HG02885 (cell line): ENCODE results near the gene ADRA2C.

Experiments used
- ATAC-seq: cut with Tn5 transposase; IDR thresholded peaks from one replicate; pipeline ENCODE4 v1.9.1; 2021; ENCODE audit warnings: mild to moderate bottlenecking; ENCODE audit not compliant: unreplicated experiment, poor library complexity

The ADRA2C gene

DNA sequence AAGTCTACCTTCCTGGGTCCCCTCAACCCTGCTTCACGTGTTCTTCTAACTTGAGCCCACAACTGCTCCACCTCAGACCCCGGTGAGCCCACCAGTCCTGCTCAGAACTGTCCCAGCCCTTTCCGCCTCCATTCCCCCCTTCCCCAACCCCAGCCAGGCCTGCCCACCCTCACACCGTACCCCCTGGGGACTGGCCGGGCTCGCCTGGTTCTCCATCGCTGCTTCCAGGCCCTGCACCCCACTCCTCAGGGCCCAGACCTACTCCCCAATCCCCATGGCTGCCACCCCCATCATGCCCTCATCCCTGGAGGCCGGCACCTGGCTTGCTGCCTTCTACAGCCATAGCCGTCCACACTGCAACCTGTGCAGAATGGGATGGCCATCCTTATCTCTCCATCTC is 23.4 kb downstream of the ADRA2C start:
- no peak for ATAC-seq

- ATAC-seq = no peak
These were observed 23.9 kb downstream of the ADRA2C start for GRCh38 chr4:3790006-3790561.

GRCh38 chr4:3791256-3791655 is 25.1 kb downstream of the ADRA2C start:
- no peak for ATAC-seq

GRCh38 chr4:3791910-3792542 is 25.8 kb downstream of the ADRA2C start:
- ATAC-seq = no peak

DNA sequence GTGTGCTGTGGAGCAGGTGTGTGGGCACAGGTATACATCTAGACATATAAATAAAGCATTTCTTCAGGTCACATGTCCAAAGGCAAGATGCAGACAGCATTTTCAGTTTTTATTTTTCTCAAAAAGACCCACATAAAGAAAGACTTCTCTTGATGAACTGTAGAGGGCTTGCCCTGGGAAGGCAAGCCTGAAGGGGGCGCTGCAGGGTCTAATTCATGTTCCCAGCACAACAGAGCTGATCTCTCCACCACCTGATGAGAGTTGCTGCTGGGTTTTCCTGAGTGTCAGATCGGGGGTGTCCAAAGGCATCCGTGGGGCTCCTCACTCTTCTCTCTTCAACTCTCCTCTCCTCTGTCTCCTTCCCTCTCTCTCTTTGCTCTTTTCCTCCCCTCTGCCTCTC is 26.6 kb downstream of the ADRA2C start:
- no peak for ATAC-seq

GRCh38 chr4:3793545-3793944 is 27.4 kb downstream of the ADRA2C start:
- no peak for ATAC-seq

- ATAC-seq = no peak
These were observed 30.8 kb downstream of the ADRA2C start for GRCh38 chr4:3796960-3797359.

DNA sequence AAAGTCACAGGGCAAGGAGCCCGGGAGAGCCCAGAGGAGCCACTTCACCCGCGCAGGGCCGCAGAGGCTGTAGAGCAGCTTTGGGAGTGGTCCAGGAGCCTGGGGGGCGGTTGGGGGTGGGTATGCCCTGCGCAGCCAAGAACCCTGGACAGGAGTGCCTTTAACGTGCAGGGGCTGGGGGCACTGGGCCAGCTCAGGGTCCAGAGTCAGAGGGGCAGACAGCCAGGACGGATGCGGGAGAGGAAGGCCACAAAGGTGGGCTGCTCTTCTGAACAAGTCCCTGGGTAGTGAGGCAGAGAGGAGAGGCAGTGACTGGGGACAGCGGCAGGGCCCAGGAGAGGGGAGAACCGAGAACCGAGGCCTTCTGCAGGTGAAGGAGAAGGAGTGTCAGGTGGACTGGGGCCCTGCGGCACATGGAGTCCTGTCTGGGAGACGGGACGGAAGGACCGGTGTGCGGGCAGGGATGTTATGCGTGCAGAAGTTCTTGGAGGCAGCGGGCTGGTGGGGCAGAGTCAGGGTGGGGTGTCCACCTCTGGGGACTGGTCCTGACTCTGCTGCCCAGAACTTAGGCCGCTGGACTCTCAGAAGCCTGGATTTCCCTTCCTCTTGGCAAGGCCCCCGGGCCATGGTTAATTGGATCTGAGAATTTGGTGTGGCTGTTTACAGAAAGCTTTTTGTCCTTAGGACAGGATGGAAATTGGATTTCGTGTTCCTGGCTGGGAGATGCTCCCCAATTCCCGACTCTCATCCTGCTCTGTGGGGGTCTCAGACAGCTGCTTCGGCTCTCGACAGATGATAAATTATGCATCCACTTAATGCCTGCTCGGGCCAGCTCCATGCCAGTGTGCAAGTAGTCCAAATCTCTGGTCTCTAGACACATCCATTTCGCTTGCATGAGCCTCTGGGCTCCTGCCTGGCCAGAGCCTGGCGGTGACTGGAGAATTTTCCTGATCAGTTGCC is 31.9 kb downstream of the ADRA2C start:
- ATAC-seq = no peak

- no peak for ATAC-seq
These were observed 33.3 kb downstream of the ADRA2C start for GRCh38 chr4:3799496-3799895.

DNA sequence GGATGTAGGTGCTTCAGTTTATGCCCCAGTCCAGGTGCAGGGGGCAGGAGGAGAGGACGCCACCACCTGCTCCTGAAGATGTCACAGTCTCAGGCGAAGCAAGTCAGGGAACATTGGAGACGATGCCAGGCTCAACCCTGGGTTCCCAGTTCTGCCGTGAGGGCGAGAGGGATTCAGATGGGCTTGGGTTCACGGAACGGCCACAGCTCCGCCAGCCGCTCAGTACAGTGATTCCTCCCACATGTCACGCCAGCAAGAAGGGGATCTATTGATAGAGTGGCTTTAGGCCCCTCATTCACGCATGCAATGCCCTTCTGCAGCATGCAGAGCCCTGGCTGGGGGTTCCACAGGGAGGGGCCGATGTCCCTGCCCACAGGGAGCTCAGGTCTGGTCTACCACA is 34.2 kb downstream of the ADRA2C start:
- no peak for ATAC-seq

- no peak for ATAC-seq
These were observed 35.3 kb downstream of the ADRA2C start for GRCh38 chr4:3801521-3801920.

- ATAC-seq = no peak
These were observed 35.9 kb downstream of the ADRA2C start for GRCh38 chr4:3801931-3802550.

- ATAC-seq = no peak
These were observed 36.6 kb downstream of the ADRA2C start for GRCh38 chr4:3802571-3803474.

GRCh38 chr4:3803475-3803847 is 37.3 kb downstream of the ADRA2C start:
- no peak for ATAC-seq

DNA sequence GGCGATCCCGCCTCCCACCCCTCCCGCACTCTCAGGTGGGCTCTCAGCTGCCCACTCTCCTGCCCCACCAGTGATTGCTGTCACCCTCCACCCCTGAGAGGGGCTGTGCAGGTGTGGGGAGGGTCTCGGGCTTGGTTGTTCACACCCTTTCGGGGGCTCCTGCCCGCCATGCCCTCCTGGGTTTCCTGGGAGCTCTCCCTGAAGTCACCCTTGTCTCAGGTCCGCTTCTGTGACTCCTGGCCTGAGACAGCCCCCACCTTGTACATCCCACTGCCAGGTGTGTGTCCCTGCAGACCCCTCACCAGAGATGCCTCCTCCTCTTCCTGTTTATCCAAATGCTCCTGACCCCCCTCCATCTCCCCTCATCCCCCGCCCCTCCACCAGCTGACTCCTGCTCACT is 37.8 kb downstream of the ADRA2C start:
- no peak for ATAC-seq

DNA sequence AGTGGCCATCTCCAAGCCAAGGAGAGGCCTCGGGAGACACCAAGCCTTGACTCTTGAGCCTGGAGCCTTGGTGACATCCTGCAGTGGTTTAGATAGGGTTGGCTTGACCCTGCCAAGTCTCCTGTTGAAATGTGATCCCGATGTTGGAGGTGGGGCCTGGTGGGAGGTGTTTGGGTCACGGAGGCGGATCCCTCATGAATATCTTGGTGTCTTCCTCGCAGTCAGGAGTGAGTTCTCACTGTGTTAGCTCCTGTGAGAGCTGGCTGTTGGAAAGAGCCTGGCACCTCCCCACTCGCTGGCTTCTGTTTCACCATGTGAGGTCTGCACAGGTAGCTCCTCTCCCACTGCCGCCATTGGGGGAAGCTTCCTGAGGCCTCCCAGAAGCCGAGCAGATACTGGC is 38.8 kb downstream of the ADRA2C start:
- ATAC-seq = no peak

DNA sequence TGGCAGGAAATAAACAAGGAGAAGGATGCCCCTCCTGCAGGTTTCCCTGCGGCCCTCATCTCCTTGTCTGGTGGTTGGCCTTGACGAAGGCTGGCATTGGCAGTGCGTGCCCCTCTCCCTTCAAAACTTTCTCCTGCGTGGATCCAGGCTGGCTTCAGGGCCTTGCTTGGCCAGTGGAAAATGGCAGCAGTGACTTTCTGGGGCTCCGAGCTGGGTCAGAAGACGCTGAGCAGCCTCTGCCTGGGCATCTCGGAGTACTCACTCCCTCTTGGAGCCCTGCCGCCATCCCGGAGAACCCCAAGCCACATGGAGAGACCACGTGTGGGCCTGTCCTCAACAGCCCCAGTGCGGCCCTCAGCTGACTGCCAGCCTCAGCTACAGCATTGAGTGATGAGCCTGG is 39.5 kb downstream of the ADRA2C start:
- no peak for ATAC-seq

GRCh38 chr4:3807311-3807710 is 41.1 kb downstream of the ADRA2C start:
- ATAC-seq = no peak

DNA sequence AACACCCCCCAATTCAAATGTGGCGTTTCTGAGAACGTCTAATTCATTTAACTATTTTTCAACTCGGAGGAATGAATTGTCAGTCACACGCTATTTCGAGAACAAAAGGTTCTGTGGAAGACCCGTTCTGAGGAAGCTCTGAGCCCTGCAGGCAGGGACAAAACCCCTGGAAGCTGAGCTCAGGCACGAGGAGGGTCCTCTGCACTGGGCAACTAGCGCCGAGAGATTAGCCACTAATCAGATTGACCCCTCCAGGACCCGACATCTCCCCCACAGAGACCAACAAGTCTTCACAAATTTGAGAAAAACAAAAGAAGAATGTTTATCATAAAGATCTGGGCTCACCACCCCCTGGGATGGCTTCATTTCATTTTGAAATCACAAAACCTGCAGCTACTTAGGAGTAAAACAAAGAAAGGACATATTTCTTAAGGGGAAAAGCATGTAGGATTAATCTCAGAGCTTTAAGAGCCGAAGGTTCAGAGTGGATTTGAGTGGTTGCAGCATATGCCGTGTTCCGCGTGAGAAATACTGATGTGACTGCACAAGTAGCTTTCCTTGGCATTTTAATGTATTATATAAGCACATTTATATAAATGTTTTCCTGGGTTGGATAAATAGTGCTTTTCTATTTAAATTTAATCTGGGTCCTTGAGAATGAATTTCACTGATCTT is 41.8 kb downstream of the ADRA2C start:
- ATAC-seq = no peak

GRCh38 chr4:3808597-3808996 is 42.4 kb downstream of the ADRA2C start:
- ATAC-seq = no peak
